Dermis blood vessel endothelial cell (primary cell): ENCODE measurements around the gene SP6. TPM values are rescaled to one million over a fixed set of nuclear protein-coding genes. Genes with fewer than 3 reads are reported as not detected.
A peak's percentile ranks its signal among the peaks of the same experiment; 100 is the strongest.

Experiments used
- DNase-seq: peaks from one replicate; pipeline ENCODE4 v3.0.0; 2010
- total RNA-seq: library from RNA; depleted of rRNA; stranded (reverse); fragments of >200 nt; gene quantifications from 2 replicates; pipeline ENCODE4 v1.2.3, GENCODE V29; 2014

SP6 gene
- total RNA-seq, 1 donor from 2014 or later: 4.8 TPM

DNA sequence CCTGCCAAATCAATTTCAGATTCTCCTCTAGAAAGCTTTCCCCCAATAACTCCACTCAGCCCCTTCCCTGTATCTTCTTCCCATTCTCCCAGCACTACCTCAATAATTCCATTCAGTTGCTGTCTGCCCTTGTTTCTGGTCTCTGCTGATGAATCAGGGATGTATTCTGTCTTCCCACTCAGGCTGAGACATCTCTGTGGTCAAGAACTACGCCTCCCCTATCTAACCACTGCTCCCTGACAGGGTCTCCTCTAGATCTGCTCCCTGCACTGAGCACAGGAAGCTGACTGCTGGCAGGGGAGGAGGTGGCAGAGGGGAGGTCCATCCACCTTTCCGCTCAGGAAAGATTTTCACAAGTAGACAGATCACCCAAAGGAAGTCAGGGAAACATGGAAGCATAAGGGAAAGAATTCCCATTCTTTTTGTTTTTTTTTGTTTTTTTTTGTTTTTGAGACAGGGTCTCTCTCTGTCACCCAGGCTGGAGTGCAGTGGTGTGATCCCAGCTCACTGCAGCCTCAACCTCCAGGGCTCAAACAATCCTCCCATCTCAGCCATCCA, 28.1 kb upstream of the SP6 start:
- peak; percentile 15 for DNase-seq

DNA sequence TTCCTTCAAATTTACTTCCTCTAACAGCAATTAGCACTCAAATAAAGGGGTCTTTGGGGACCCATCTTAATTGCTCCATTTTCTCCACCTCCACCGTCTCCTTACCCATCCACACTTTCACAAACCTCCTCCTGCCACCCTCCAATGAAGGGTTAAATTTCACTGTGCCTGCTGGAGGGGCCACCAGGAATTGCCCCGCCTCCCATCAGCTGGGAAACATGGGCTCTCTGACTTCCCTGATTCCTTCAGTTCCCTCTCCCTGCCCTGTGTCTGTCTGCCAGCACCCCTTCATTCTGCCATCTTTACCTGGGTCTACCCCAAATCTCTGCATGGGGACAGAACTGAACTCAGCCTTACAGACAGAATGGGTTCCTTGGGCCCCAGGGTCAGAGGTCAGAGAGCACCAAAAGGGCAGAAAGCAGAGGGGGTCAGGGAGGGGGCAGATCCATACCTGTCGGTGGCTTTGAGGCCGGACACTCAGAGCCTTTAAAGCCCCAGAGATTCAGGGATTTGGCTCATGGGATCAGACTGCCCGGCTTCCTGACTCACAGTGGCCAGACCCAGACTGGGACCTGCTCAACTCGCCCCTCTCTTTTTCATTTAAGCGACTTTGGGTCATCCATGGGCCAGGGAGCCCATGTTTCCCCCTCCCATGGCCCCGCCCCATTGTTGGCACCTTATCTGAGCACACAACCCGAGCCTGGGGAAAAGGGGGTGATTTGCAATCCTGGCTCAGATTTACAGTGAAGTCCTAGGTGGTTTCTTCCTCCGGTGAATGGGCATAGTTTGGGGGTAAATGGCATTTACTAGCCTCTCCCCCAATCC, 27.5 kb upstream of the SP6 start:
- no peak for DNase-seq

DNA sequence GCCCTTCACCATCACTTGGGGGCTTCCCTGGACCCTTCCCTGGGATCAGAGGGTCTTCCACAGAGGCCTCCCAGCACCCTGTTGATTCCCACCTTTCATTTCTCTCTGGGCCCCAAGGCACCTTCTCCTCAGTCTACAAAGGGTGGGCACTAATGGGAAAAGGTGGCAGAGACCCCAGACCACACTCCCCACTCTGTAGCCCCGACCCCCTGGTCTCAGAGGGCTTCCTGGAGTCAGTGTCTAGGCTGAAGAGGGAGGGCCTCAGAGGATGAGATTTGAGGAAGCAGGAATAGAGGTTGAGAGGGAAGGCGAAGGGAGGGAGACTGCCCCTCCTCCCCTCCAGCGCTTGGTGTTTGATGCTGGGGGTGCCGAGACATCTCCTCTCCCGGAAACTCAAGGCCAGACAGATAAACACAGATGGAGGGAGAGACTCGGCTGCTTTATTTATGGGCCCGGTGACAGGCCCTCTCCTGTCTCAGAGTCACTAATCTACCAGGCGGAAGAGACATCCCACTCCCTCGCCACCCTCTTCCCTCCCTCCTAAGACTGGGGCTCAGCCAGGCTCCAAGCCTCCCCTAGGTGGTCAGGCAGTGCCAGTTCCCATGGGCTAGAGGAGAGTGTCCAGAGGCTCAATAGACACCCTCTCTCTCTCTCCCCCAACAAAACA, 26.5 kb upstream of the SP6 start:
- DNase-seq: no peak

DNA sequence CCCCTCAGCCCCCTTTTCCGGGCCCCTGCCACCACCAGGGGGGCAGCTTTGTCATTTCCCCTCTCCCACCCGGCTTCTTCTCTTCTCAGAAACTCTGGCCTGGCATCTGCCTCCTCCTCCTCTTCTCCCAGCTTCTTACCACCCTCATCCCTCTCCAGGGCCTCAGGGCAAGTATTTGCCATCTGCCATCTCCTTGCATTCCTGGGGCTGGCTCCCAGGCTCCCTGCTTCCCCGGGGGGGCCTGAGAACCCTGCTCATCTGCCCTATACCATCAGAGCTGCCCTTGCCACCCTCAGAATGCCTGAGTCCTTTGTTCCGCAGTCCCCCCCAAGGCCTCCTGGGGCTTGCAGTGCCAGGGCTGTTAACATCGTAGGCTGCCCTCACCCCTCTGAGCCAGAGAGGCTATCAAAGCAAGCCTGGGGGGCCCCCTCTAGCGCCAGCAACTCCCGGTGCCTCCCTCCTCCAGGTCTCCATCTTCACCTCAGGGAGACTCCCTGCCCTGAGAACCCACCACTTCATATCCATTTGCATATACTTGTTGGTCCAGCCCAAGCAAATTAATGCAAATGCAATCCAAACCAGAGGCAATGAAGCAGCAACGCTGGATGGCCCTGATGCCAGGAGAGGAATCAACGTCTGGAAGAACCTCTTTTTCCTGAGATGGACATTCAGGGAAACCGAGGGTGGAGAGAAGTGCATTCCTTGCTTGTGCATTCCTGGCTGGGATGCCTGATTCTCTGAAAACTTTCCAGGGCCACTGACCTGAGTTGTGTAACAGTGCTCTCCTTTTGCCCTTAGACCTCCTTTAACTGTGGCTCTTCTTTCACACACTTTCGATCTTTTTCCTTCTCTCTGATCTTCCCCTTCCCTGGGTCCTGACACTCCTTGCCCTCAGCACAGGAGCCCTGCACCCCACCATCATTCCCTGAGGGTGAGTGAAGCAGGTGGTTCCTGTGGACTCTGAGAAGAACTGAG, 24.3 kb upstream of the SP6 start:
- DNase-seq: no peak

DNA sequence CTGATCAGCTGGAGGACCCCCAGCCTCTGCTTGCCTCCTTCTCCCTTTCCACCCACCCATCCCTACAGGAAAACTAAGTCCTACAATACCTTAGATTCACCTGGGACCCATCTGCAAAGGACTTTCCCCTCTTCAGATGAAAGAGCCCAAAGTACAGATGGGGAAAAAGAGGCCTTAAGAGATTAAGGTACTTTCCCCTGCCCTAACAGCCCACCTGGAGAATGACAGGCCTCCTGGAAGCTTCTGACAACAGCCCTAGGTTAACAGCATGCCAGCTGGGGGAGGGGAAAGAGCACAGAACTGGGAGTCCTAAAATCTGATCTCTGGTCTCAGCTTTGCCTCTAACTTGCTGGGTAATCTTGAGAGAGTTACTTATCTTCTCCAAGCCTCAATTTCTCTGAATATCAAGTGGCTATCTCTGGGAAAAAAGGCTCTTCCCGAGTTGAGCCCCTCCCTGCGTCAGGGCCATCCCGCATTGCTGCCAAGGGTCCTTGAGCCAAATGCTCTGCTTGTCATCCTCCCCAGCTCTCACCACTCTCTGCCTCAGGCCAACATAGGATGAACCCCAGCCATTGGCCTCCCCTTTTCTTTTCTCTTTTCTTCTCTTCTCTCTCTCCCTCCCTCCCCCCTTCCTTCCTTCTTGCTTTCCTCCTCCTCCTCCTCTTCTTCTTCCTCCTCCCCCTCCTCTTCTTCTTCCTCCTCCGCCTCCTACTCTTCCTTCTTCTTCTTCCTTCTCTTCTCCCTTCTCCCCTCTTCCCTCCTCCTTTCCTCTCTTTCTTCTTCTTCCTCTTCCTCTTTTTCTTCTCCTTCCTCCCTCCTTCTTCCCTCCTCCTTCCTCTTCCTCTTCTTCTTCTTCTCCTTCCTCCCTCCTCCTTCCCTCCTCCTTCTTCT, 22.5 kb upstream of the SP6 start:
- DNase-seq: no peak

DNA sequence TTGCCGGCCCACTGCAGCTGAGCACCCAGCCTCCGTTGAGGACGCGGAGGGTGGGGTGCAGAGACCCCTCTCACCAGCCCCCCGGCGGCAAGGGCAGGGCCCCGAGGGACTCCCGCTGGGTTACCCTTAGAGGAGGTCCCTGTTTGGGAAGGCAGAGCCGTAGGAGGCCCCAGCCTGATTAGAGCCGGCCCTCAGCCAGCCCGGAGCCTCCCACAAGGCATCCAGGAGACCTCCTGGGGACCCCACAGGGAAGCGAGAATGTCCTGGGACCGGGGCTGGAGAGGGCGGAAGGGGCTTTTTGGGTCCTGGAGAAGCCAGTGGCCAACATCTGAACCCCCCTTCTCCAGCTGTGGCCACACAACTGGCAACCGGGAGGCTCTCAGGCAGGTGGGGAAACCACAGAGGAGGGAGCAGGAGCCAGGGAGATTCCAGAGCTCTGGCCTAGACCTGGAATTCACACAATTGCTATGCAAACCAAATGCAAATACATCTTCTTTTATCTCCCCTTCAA, 21.7 kb upstream of the SP6 start:
- DNase-seq: no peak

DNA sequence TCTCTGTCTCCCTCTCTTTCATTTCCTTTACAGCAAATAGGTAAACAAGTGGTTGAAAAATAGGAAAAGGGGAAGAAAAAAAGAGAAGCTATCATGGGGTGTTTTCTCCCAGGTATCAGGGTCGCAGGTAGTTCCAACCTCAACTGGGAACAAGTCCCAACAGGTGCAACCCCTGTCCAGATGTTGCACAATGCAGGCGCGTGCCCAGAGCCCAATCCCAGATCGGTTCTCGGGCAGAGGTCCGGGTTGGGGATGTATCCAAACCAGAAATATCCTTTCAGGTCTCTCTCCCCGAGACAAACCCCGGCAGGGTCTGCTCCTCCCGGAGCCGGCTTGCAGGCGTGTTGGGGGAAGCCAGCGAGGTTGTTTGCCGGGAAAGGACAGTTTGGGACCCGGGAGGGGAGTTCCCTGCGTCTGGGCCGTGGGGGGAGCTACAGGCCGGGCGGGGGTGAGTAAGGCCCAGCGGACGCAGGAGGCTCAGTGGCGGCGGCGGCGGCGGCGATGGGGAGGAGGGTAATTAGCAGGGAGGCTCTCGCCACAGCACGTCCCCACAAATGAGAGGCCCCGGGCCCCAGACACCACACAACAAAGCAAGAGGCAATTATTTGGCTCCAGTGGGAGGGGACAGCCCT, 21.2 kb upstream of the SP6 start:
- DNase-seq: no peak

DNA sequence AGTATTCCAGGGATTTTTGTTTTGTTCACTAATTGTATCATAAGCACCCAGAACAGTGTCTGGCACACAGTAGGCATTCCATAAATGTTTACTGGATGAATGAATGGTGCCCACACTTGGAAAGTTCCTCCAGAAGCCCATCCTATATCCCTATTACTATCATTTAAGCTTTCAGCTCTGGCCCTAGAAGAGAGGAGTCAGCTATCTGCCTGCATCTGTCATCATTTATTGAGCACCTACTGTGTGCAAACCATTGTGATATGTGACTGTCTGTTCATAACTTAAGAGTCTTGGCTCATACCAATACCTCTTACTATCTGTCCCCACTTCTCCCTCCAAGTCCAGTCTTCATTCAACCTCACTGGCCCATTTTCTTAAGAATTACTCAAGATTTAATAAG, 20.1 kb upstream of the SP6 start:
- DNase-seq: no peak

DNA sequence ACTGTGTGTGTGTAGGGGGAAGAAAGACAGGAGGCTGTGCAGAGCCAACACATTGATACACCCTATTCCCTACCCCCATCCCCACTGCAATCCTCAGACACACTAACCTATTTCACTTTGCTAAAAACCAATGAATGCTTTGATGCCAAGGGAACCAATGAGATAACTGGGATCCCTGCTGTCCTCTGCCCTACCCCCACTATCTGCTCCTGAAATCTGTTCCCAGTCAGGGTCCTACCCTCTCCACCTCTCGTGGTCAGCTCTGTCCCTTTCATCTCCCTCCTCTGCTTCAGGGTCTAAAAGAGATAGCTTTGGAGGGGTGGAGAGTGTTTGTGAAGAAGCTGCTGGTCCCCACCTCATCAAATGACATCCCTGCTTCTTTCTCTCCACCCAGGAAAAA, 19.1 kb upstream of the SP6 start:
- DNase-seq: no peak

DNA sequence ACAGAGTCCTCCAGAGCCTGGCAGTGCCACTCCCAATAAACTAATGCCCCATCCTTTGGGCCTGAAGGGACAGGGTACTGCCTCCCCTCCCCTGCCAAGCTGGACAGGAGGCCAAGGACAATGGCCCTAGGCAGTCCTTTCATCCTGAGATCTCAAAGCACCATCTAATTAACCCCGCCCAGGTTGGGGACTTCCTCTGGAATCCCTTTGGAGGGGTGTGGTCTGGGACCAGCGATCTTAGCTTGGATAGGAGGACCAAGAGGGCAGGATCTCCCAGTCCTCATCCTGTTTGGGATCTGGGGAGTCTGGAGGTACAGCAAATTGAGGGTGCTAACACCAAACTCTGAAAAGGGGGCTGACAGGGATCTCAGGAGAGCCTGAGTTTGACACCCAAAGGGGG, 18.2 kb upstream of the SP6 start:
- DNase-seq: no peak

DNA sequence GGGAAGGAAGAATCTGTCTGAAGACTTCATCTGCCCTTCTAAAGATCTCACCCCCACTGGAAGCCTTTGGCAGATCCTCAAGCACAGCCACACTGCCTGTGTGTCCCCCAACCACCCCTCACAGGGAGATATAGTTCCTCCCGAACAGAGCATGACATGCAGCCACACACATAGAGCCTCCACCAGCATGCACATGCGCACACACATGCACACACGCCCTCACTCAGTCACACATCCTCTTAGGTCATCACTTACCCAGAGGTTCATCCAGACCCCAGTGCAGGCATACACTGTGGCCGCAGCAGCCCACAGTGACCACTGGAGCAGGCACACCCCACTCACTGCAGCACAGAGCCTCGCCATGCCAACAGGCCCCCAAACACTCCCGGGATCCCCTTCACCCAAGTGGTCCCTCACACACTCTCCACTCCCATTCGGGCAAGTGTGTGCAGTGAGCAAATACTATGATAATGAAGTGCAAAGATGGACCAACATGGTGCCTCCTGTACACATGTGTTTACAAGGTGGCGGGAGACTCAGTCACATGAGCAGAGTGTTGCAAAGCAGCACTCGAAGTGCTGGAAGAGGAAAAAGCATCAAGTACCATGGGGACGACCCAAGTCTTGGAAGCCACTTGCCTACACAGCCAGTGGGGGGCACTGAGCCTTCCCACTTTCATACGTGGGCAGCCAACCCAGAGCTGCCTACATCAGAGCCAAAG, 17.0 kb upstream of the SP6 start:
- no peak for DNase-seq

DNA sequence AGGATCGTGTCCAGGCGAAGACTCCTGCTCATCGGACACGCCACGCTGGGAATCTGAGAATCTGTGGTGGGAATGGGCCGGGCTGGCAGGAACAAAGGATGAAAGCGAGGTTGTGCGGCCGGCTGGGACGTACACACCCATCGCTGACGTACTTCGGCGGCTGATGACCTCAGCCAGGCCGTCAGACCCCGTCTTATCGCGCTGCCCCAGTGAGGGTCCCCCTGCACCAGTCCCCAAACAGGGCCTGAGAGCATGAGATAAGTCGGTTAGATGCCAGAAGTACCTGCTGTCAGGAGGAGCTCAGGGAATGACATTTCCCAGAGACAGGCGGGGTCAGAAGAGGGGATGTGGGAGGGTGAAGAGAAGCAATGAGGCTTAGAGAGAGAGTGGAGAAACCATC, 16.0 kb upstream of the SP6 start:
- DNase-seq: no peak

DNA sequence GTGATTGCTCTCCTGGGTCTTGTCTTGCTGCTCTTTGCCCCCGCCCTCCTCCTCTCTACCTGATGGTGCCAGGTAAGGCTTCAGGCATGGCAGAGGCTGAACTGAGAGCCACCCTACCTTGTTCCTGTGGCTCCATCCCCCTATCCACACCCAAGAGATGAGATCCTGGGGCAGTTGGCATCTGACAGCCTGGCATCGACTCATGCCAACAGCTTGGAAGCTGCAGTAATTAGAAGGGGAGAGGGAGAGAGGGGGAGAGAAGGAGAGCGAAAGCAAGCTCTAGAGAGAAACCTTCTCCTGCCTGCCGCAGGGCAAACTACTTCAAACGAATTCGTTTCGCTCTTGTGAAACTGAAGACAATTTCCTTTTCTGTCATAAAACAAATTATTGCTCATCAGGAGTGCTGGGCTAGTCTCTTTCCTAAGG, 13.8 kb upstream of the SP6 start:
- no peak for DNase-seq

DNA sequence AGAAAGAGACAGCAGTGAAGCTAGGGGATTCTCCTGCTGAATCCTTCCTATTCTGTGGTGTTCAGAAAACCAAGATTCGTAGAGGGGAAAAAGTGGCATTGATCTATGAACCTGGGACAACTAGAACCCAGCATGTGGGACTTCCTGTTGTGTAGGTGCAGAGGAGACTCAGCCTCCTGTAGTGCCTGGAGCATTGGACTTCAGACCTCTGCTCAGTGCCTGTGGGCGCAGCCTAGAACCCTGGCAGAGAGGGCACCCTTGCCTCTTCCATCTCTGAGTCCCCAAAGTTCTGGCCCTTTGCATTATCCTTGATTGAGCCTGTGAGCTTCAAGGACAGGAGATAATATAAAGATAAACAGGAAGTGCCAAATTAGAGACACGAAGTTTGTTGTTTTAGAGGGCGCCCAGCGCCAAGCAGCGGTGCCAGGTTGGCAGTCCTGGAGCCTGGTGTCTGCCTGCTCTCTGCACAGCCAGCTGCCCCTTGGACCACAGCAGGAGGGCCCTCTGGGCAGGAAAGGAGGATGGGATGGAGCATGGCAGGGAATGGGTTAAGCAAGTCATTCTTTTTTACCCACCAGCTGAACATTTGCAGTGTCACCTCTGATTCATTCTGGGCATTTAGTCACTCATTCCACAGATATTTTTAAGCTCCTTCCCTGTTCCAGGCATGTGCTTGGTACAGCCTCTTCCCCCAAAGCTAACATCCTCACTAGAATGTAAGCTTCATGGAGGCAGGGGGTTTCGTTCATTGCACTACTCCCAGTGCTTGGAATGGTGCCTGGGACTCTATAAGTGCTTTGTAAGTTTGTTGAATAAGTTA, 11.9 kb upstream of the SP6 start:
- DNase-seq: peak; percentile 47

DNA sequence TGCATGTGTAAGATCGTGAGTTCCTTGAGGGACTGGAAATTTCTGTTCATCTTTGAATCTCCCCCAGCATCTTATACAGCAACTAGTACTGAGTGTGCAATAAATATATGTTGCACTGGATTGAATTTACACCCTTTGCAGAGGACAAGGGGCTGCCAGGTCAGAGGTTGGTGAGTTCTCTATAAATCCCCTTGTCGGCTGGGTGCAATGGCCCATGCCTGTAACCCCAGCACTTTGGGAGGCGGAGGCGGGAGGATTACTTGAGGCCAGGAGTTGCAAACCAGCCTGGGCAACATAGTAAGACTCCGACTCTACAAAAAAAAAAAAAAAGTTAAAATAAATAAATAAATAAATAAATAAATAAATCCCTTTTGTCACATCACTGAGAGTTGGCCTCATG, 9.4 kb upstream of the SP6 start:
- DNase-seq: no peak

DNA sequence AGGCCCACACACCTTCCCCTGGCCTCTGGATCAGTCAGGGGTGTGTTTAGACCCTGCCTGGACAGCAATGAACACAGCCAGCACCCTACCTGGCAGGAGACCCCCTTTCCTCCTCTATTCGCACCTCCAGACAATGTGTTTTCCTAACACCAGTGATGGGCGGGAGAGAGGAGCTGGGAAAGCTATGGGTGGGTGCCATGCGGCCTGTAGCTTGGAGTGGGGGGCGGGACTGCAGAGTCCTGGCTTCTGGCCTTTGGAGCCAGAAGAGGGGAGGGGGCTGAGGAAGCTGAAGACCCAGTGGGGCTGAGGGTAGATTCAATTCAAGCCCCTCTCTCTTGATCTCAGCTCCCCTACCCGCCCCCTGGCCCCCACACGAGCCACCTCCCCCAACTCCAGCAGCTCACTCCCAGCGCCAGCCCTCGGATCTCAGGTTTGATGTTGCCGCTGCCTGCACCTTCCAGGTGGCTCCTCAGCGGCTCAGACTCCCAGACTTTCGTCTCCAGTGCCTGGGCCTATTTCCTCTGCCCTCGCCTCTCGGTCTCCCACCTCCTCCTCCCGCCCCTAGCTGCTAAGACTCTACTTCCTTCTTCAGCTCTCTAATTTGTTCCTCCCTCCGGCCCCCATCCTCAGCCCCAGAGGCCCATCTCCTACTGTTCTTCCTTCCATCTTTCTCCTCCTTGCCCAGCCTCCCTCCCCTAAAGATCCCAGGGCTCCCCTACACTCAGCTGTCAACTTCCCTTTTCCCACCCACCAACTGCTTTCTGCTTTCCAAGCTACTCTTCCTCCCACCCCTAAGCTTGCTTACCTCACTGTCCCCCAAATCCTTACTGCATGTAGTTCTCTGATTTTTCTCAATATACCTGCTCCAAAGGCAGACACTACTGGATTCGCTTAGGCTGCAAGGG, 6.8 kb upstream of the SP6 start:
- no peak for DNase-seq

DNA sequence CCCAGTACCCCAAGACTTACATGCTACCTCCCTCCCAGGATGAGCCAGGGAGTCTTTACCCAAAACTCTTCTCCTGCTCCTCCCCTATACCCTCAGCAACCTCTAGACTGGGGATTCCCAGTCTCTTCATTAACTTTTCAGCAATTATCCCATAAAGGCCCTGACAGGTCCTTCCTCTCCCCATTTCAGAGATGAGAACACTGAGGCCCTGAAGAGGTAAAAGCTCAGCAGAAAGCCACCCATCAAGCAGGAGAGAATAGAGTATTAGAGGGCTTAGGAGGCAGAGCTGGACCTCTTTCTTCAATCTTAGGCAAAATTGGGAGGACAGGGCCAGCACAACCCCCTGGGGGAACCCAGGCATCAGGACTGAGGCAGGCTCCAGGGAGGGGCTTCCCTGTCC, 5.9 kb upstream of the SP6 start:
- DNase-seq: no peak

DNA sequence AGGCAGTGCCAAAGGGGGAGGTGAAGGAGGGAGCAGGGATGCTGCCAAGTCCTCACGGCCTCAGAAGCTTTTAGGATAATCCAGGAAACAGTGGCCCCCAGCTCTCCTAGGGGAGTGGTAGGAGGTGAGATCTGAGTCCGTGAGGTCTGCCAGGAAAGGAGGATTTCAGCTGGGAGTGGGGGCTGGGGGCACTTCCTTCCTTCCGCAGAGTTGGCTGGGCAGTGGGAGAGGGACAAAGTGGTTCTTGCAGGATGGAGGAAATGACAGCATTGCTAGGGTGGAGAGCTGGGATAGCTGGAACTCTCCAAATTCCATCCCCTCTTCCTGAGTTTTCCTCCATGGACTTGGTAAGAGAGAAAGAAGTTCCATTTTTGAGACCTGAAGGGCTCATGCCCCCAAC, 4.8 kb upstream of the SP6 start:
- DNase-seq: peak; percentile 58
